CD4-positive, CD25-positive, alpha-beta regulatory T cell (primary cell): ENCODE data around the gene DEXI. TPM values are rescaled to one million over a fixed set of nuclear protein-coding genes. Genes with fewer than 3 reads are reported as not detected.
"Not testable (repeated sequence)": the region's sequence is repeated elsewhere in the genome, so short reads cannot be mapped to it uniquely, and the experiment has no call there.

Experiments used
- ATAC-seq, 2 donors: fragments of 150-1000 bp; cut with Tn5 transposase; one replicate each; pipeline ENCODE4 v1.10.0; 2021; ENCODE audit warnings: low read depth in 2 of 2, moderate number of reproducible peaks in 2 of 2, moderate library complexity in 1 of 2
- DNase-seq, 3 donors: peaks; one replicate each; pipeline versions ENCODE4 v3.0.0 to v3.0.0-alpha.2; 2012 to 2022; ENCODE audit warnings: mixed read lengths in 1 of 3
- H3K27ac ChIP-seq: one replicate; pipeline ENCODE4 v1.7.0; 2013; ENCODE audit warnings: mild to moderate bottlenecking, low read length; ENCODE audit not compliant: insufficient read depth, poor library complexity, severe bottlenecking
- H3K27me3 ChIP-seq: one replicate; pipeline ENCODE4 v1.7.0; 2013; ENCODE audit warnings: low read length; ENCODE audit not compliant: control insufficient read depth, insufficient read depth
- H3K36me3 ChIP-seq: one replicate; pipeline ENCODE4 v1.7.0; 2013; ENCODE audit warnings: mild to moderate bottlenecking, low read length, moderate library complexity; ENCODE audit not compliant: control insufficient read depth, insufficient read depth
- H3K4me1 ChIP-seq: 2 replicates; pipeline ENCODE4 v1.7.0; 2013; ENCODE audit warnings: mild to moderate bottlenecking, low read length; ENCODE audit not compliant: insufficient read depth, control insufficient read depth, poor library complexity, severe bottlenecking
- H3K4me3 ChIP-seq: one replicate; pipeline ENCODE4 v1.7.0; 2013; ENCODE audit warnings: low read depth, mild to moderate bottlenecking, low read length, moderate library complexity
- H3K9me3 ChIP-seq, 2 experiments: 1 replicate in 1 of 2; 2 replicates in 1 of 2; pipeline ENCODE4 v1.7.0; 2013; ENCODE audit warnings: low read length in 2 of 2, mild to moderate bottlenecking in 1 of 2, moderate library complexity in 1 of 2; ENCODE audit not compliant: control insufficient read depth in 2 of 2
- H3K27ac Mint-ChIP-seq, 3 donors: one replicate each; pipeline ENCODE4 v1.8.0; 2020 to 2022; ENCODE audit warnings: mild to moderate bottlenecking in 3 of 3, mixed read lengths in 3 of 3, moderate library complexity in 2 of 3
- H3K27me3 Mint-ChIP-seq: one replicate; pipeline ENCODE4 v1.8.0; 2022; ENCODE audit warnings: mild to moderate bottlenecking, mixed read lengths
- H3K36me3 Mint-ChIP-seq: one replicate; pipeline ENCODE4 v1.8.0; 2020; ENCODE audit warnings: mixed read lengths
- H3K4me1 Mint-ChIP-seq, 4 donors: one replicate each; pipeline ENCODE4 v1.8.0; 2020 to 2022; ENCODE audit warnings: mixed read lengths in 4 of 4, mild to moderate bottlenecking in 1 of 4
- H3K4me3 Mint-ChIP-seq, 4 donors: one replicate each; pipeline ENCODE4 v1.8.0; 2020 to 2022; ENCODE audit warnings: mild to moderate bottlenecking in 4 of 4, mixed read lengths in 4 of 4, moderate library complexity in 3 of 4
- H3K9me3 Mint-ChIP-seq, 7 donors: one replicate each; pipeline ENCODE4 v1.8.0; 2020 to 2022; ENCODE audit warnings: mixed read lengths in 7 of 7, mild to moderate bottlenecking in 3 of 7, moderate library complexity in 2 of 7
- polyA plus RNA-seq, 4 donors: library from polyadenylated mRNA; unstranded; fragments of 300-500 nt; fragmentation: Illumina TruSeq; gene quantifications; one replicate each; pipeline ENCODE4 v1.2.3, GENCODE V29; 2021
- total RNA-seq: library from RNA; stranded (reverse); gene quantifications from one replicate; pipeline ENCODE4 v1.2.3, GENCODE V29; 2022

The DEXI gene
- total and polyA plus RNA-seq, 5 donors from 2014 or later, result 15.7 to 53.5 (median 50.9) TPM

DNA sequence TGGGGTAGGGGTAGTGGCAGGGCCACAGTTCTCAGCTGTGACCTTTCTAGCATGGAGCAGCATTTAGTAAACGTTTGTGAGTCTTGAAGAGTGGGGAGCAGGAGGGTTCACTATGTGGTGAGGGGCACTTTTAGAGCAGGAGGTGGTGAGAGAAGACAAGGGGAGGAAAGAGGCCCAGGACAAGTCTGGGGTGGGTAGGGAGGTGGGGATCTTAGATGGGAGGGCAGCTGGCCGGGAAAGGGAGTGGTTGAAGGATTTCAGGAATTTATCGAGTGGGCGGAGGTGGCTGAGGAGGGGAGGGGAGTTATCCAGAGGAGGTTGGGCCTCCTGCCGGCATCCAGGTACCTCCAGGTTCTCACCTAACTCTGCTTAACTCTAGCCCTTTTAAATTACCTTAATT, 4.0 kb upstream of the DEXI start:
- H3K4me3 ChIP-seq, result peak overlapping the region; percentile 86
- no peaks in the 10 kb centered on the region for H3K27me3 Mint-ChIP-seq
- H3K27ac ChIP-seq, result no peak overlapping the region
- H3K4me1 Mint-ChIP-seq, result peaks cover 18 to 82% (median 52%) of the 10 kb centered on the region in 4 donors
- no peaks in the 10 kb centered on the region for H3K9me3 ChIP-seq
- no peaks in the 10 kb centered on the region for H3K9me3 Mint-ChIP-seq
- peaks cover 6% of the 10 kb centered on the region for H3K36me3 Mint-ChIP-seq
- H3K4me1 ChIP-seq, result peaks cover 47% of the 10 kb centered on the region
- no peaks in the 10 kb centered on the region for H3K27me3 ChIP-seq
- no peak for DNase-seq
- no peaks in the 10 kb centered on the region for H3K36me3 ChIP-seq
- peak overlapping the region; percentile 79 to 92 (median 86) for H3K4me3 Mint-ChIP-seq
- peak overlapping the region in 1 of 3 donors; percentile 77 for H3K27ac Mint-ChIP-seq
- no peak for ATAC-seq

DNA sequence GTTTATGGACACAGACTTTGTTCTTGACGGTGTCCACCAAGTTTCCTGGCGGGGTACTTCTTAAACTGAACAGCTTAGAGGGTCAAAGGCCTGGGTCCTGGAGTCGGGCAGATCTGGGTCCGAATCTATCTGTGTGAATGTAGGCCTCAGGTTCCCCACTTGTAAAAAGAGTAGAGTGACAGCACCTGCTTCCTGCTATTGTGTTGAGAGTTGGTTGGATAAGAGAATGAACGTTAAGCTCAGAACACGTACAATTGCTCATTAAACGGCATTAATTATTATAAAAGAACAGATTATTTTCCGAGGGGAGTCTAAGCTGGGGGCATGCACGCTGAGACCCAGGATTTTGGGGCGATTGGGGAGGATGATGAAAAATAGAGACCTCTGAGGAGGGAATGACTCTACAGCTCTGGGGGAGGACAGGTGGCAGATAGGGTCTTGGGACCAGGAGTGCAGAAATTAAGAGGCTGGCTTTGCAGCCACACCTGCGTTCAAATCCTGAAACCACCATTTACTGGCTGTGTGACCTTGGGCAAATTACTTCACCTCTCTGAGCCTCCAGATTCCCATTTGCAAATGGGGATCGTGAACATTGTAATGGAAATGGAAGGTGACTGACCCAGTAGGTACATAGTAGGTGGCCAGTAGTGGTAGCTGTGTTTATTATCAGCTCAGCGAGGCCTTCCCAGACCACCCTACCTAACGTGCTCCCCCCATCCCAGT, 3.0 kb upstream of the DEXI start:
- Histone ChIP-seq H3K4me3 (peak overlapping the region; percentile 86), H3K27me3 (no peaks in the 10 kb centered on the region), H3K9me3 (no peaks in the 10 kb centered on the region), H3K4me1 (peaks cover 58% of the 10 kb centered on the region), H3K27ac (peak overlapping the region; percentile 72), H3K36me3 (no peaks in the 10 kb centered on the region)
- H3K4me3 Mint-ChIP-seq, result peak overlapping the region; percentile 84 to 92 (median 86)
- H3K4me1 Mint-ChIP-seq, result peaks cover 23 to 84% (median 57%) of the 10 kb centered on the region in 4 donors
- H3K27ac Mint-ChIP-seq, result peak overlapping the region; percentile 56 to 78 (median 65)
- no peaks in the 10 kb centered on the region for H3K27me3 Mint-ChIP-seq
- ATAC-seq (no peak), DNase-seq (no peak)
- no peaks in the 10 kb centered on the region for H3K36me3 Mint-ChIP-seq
- H3K9me3 Mint-ChIP-seq, result peaks cover 0 to 1% (median 0%) of the 10 kb centered on the region in 7 donors

DNA sequence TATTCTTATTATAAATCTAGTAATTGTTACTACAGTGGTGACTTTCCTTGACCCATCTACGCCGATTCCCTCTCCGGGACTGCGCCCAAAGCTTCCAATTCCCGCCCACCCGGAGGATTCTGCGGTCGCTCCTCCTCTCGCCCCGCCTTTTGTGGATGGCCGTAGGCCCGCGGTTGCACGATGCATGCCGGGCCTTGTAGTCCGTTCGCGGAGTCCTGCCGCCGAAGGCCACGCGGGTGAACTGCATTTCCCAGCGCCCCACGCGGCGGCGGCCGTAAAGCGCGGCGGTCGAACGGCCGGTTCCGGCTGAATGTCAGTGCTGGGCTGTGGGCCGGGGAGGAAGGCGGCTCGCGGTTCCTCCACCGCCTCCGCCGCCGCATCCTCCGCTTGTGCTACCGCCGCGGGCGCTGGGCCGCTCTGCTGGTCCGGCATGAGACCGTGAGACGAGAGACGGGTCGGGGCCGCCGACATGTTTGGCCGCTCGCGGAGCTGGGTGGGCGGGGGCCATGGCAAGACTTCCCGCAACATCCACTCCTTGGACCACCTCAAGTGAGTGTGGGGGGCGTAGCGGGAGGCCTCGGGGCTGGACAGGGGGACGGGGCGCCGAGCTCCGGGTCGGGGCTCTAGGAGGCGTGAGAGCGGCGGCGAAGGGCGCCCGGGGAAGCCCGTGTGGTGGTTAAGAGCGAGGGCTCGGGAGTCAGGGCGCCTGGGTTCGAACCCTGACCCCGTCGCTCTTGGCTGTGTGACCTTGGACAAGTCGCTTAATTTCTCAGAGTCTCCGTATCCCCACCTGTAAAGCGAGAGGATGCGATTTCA, 2.2 kb upstream of the DEXI start, which contains the start of gene CLEC16A:
TSS of gene CLEC16A (plus strand) at position 316 of the 816 bp plus-strand sequence. CDS start at position 470, 154 bp downstream.
- Histone ChIP-seq H3K27me3 (no peaks in the 10 kb centered on the region), H3K9me3 (no peaks in the 10 kb centered on the region), H3K4me1 (peaks cover 63% of the 10 kb centered on the region), H3K4me3 (peak within 1 kb of the TSS; percentile 86), H3K36me3 (no peaks in the 10 kb centered on the region), H3K27ac (peak within 1 kb of the TSS; percentile 72)
- peaks cover 0 to 1% (median 0%) of the 10 kb centered on the region in 7 donors for H3K9me3 Mint-ChIP-seq
- peak within 1 kb of the TSS; percentile 56 to 78 (median 65) for H3K27ac Mint-ChIP-seq
- ATAC-seq (peak; percentile 78 to 81), DNase-seq (peak; percentile 94 to 97 (median 95))
- H3K27me3 Mint-ChIP-seq, result no peaks in the 10 kb centered on the region
- H3K4me1 Mint-ChIP-seq, result peaks cover 22 to 84% (median 59%) of the 10 kb centered on the region in 4 donors
- H3K36me3 Mint-ChIP-seq, result no peaks in the 10 kb centered on the region
- H3K4me3 Mint-ChIP-seq, result peak within 1 kb of the TSS; percentile 84 to 95 (median 87)

DNA sequence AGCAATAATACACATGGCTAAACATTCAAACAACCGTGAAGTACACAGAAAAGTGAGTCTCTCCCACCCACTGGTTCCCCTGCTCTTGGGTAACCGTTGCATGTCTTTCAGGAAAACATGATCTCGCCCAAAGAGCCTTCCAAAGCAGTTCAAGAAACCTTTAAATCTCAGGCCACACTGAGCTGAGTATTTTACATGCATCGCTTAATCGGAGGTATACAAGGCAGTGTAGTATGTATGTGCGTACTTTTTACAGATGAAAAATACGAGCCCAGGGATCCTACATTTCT, 741 bp upstream of the DEXI start:
- Histone ChIP-seq H3K27me3 (no peaks in the 10 kb centered on the region), H3K4me1 (peaks cover 68% of the 10 kb centered on the region), H3K4me3 (peak overlapping the region; percentile 79), H3K9me3 (no peaks in the 10 kb centered on the region), H3K36me3 (no peaks in the 10 kb centered on the region), H3K27ac (no peak overlapping the region)
- ATAC-seq (no peak), DNase-seq (no peak)
- H3K4me3 Mint-ChIP-seq, result peak overlapping the region; percentile 84 to 95 (median 87)
- no peaks in the 10 kb centered on the region for H3K36me3 Mint-ChIP-seq
- H3K4me1 Mint-ChIP-seq, result peaks cover 19 to 87% (median 60%) of the 10 kb centered on the region in 4 donors
- peaks cover 0 to 1% (median 0%) of the 10 kb centered on the region in 7 donors for H3K9me3 Mint-ChIP-seq
- H3K27me3 Mint-ChIP-seq, result no peaks in the 10 kb centered on the region
- peak overlapping the region in 1 of 3 donors; percentile 51 for H3K27ac Mint-ChIP-seq

DNA sequence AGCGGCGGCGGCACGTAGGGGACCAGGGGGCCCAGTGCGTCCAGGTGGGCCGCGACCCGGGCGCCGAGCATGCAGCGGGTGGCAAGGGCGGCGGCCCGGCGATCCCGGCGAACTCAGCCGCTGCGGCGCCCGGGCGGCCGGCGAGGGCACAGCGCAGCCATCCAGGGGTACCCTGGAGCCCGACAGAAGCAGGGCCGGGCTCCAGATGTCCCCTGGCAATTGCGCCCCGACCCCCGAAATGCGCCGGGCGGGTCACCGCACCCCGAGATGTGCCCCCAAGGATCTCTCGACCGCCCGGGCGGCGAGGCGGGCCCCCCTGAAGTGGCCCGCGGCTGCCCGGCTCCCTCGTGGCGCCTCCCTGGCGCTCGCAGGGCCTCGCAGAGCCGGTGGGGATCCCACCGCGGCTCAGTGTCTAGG, 325 bp downstream of the DEXI start:
- not testable (repeated sequence) for H3K27me3 Mint-ChIP-seq, DNase-seq, H3K4me3 ChIP-seq, H3K27me3 ChIP-seq, H3K9me3 ChIP-seq, H3K36me3 Mint-ChIP-seq, ATAC-seq, H3K36me3 ChIP-seq, H3K9me3 Mint-ChIP-seq
- Mint-ChIP-seq H3K4me3 (peak overlapping the region; percentile 90 to 98 (median 94)), H3K4me1 (peaks cover 23 to 90% (median 66%) of the 10 kb centered on the region in 4 donors), H3K27ac (peak overlapping the region in 1 of 3 donors; percentile 86)
- H3K27ac ChIP-seq, result peak overlapping the region; percentile 41
- H3K4me1 ChIP-seq, result peaks cover 76% of the 10 kb centered on the region

DNA sequence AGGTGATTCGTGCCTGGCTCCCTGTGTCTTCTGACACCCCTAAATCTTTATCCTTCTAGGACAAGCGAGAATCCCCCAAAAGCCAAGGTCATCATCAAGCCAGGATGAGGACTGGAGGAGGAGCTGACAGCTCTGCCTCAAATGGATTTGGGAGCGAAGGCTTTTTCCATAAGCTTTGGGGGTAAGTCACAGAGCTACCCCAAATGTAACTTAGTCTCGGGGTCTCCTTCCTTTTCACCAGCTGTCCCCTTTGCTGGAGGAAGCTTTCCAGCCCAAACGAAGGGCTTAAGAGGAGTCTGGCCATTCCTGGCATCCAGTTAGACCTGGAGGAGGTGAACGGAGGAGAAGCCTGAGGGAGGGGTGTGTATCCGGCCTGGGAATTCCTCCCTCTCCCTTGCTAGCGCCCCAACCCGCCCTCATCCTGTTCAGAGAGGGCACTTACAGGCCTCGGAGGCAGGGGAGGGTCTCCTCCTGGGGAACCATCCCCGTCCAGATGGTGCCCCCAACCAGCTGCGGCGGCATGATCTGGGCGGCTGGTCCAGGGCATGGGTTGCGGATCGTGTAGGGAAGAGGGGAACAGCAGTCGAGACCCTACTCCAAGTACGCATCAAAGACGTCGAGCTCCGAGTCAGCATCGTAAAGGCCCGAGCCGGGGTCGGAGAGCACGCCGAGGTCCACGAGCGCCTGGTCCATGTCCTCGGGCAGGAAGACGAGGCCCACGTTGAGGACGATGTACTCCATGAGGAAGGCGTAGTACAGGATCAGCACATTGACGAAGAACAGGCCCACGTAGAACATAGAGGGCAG, 938 bp downstream of the DEXI start:
- Mint-ChIP-seq H3K27me3 (no peaks in the 10 kb centered on the region), H3K4me1 (peaks cover 26 to 90% (median 68%) of the 10 kb centered on the region in 4 donors), H3K4me3 (peak overlapping the region; percentile 90 to 98 (median 94)), H3K36me3 (peaks cover 2% of the 10 kb centered on the region), H3K27ac (peak overlapping the region; percentile 26 to 94 (median 73)), H3K9me3 (peaks cover 0 to 1% (median 0%) of the 10 kb centered on the region in 7 donors)
- DNase-seq, result no peak
- Histone ChIP-seq H3K4me1 (peaks cover 81% of the 10 kb centered on the region), H3K36me3 (peaks cover 2% of the 10 kb centered on the region), H3K27me3 (no peaks in the 10 kb centered on the region), H3K4me3 (peak overlapping the region; percentile 87), H3K27ac (no peak overlapping the region), H3K9me3 (no peaks in the 10 kb centered on the region)
- ATAC-seq, result no peak

DNA sequence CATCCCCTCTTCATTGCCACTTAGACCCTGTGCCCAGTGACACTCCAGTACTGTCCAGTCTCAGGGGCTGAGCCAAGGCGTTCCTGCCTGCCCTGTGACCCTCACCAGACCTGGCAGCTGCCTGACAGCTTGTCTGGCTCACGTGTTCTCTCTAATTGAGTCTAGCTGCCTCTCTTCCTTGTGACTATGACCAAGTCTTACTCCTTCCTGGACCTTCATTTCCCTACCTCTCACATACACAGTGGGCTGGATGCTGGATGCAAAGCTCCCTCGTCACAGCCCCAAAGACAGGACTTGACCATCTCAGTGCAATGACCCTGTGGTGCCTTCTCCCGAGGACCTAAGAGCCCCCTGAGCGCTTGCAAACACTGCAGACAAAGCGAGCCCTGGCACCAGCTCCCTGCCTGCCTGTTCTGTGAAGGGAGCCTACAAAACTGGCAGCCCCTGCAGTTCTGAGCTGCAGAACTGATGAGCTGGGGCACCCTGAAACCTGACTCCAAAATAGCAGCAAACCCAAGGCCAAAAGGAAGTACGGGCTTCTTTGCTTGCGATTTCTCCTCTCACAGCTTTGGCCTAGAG, 1.7 kb downstream of the DEXI start:
- Mint-ChIP-seq H3K9me3 (peaks cover 0 to 1% (median 0%) of the 10 kb centered on the region in 7 donors), H3K27ac (peak overlapping the region; percentile 26 to 94 (median 38)), H3K36me3 (peaks cover 5% of the 10 kb centered on the region), H3K4me1 (peaks cover 30 to 90% (median 69%) of the 10 kb centered on the region in 4 donors), H3K4me3 (peak overlapping the region; percentile 90 to 98 (median 94)), H3K27me3 (no peaks in the 10 kb centered on the region)
- Histone ChIP-seq H3K4me3 (peak overlapping the region; percentile 87), H3K27ac (no peak overlapping the region), H3K9me3 (no peaks in the 10 kb centered on the region), H3K27me3 (no peaks in the 10 kb centered on the region), H3K4me1 (peaks cover 75% of the 10 kb centered on the region), H3K36me3 (peaks cover 2% of the 10 kb centered on the region)
- no peak for ATAC-seq
- no peak for DNase-seq
